ENCODE data around the gene MGAT4B.

Gene MGAT4B

GRCh38 chr5:179825655-179826182 lies 19.1 kb upstream of the MGAT4B start:
- DNase-seq (ENCODE audit: low read depth): no peak

- DNase-seq (ENCODE audit: low read depth): no peak
Measured at GRCh38 chr5:179824745-179825112, 18.1 kb upstream of the MGAT4B start.

GRCh38 chr5:179823937-179824744 lies 17.5 kb upstream of the MGAT4B start:
- DNase-seq (ENCODE audit: low read depth): no peak

GRCh38 chr5:179822444-179822990 lies 15.9 kb upstream of the MGAT4B start:
- DNase-seq (ENCODE audit: low read depth): no peak

- DNase-seq (ENCODE audit: low read depth): no peak
Measured at GRCh38 chr5:179822059-179822432, 15.4 kb upstream of the MGAT4B start.

- peak; percentile 76 for DNase-seq (ENCODE audit: low read depth)
Measured at GRCh38 chr5:179821298-179822058, 14.8 kb upstream of the MGAT4B start.

GRCh38 chr5:179820483-179821297 lies 14.0 kb upstream of the MGAT4B start, which contains the start of gene SQSTM1:
Gene SQSTM1 (plus strand): TSS chr5:179820905. CDS start chr5:179820937, 32 bp downstream.
- peak; percentile 79 for DNase-seq (ENCODE audit: low read depth)

- no peak for DNase-seq (ENCODE audit: low read depth)
Measured at GRCh38 chr5:179820127-179820482, 13.4 kb upstream of the MGAT4B start.

GRCh38 chr5:179819296-179820126 lies 12.8 kb upstream of the MGAT4B start:
- no peak for DNase-seq (ENCODE audit: low read depth)

GRCh38 chr5:179818746-179819295 lies 12.2 kb upstream of the MGAT4B start:
- DNase-seq (ENCODE audit: low read depth): peak; percentile 70

- DNase-seq (ENCODE audit: low read depth): no peak
Measured at GRCh38 chr5:179817890-179818745, 11.5 kb upstream of the MGAT4B start.

- DNase-seq (ENCODE audit: low read depth): no peak
Measured at GRCh38 chr5:179817470-179817840, 10.8 kb upstream of the MGAT4B start.

- no peak for DNase-seq (ENCODE audit: low read depth)
Measured at GRCh38 chr5:179816796-179817469, 10.3 kb upstream of the MGAT4B start.

- no peak for DNase-seq (ENCODE audit: low read depth)
Measured at GRCh38 chr5:179816401-179816795, 9.7 kb upstream of the MGAT4B start.

- DNase-seq (ENCODE audit: low read depth): no peak
Measured at GRCh38 chr5:179815491-179816249, 9.0 kb upstream of the MGAT4B start.

GRCh38 chr5:179814090-179814489 lies 7.4 kb upstream of the MGAT4B start:
- no peak for DNase-seq (ENCODE audit: low read depth)

- no peak for DNase-seq (ENCODE audit: low read depth)
Measured at GRCh38 chr5:179812997-179813607, 6.4 kb upstream of the MGAT4B start.
